DOHH2 (cell line): ENCODE results near the gene FASLG.

Experiments used
- H3F3A ChIP-seq: fragments of 200-600 bp; sonication (generic), shearing (Covaris generic); 2 replicates; pipeline ENCODE4 v1.6.0; 2016; ENCODE audit warnings: antibody characterized with exemption, mild to moderate bottlenecking; ENCODE audit not compliant: control insufficient read depth, insufficient read depth
- H3K27ac ChIP-seq: fragments of 200-600 bp; sonication (generic); 2 replicates; pipeline ENCODE4 v1.5.1; 2014; ENCODE audit warnings: low read depth, mild to moderate bottlenecking, low read length, moderate library complexity
- H3K27me3 ChIP-seq: fragments of 200-600 bp; sonication (generic); 2 replicates; pipeline ENCODE4 v1.6.1; 2014; ENCODE audit warnings: mild to moderate bottlenecking, low read length, mixed read lengths; ENCODE audit not compliant: control insufficient read depth
- H3K36me3 ChIP-seq: fragments of 200-600 bp; sonication (generic); 2 replicates; pipeline ENCODE4 v1.6.1; 2014; ENCODE audit warnings: mild to moderate bottlenecking, low read length, moderate library complexity, mixed read lengths; ENCODE audit not compliant: control insufficient read depth
- H3K4me1 ChIP-seq: fragments of 200-600 bp; sonication (generic); 2 replicates; pipeline ENCODE4 v1.6.1; 2014; ENCODE audit warnings: mild to moderate bottlenecking, low read length, mixed read lengths; ENCODE audit not compliant: control insufficient read depth
- H3K4me2 ChIP-seq: fragments of 200-600 bp; sonication (generic); 2 replicates; pipeline ENCODE4 v1.6.0; 2014; ENCODE audit warnings: mild to moderate bottlenecking, low read length, moderate library complexity
- H3K4me3 ChIP-seq: fragments of 200-600 bp; sonication (generic); 2 replicates; pipeline ENCODE4 v1.5.1; 2014; ENCODE audit warnings: mild to moderate bottlenecking, low read length, mixed read lengths
- H3K79me2 ChIP-seq: fragments of 200-600 bp; sonication (generic); 2 replicates; pipeline ENCODE4 v1.6.1; 2014; ENCODE audit warnings: mild to moderate bottlenecking, low read length, mixed read lengths; ENCODE audit not compliant: control insufficient read depth
- H3K9me2 ChIP-seq: fragments of 200-600 bp; sonication (generic); replicated peaks from 2 replicates; pipeline ENCODE4 v1.6.1; 2014; ENCODE audit warnings: mild to moderate bottlenecking, low read length, mixed read lengths; ENCODE audit not compliant: control insufficient read depth
- H3K9me3 ChIP-seq: fragments of 200-600 bp; sonication (generic); 2 replicates; pipeline ENCODE4 v1.6.1; 2014; ENCODE audit warnings: antibody characterized with exemption, low read length, mixed read lengths; ENCODE audit not compliant: control insufficient read depth, insufficient read depth
- H4K20me1 ChIP-seq: fragments of 200-600 bp; sonication (generic); 2 replicates; pipeline ENCODE4 v1.6.0; 2014; ENCODE audit warnings: low read depth, mild to moderate bottlenecking, antibody characterized with exemption, low read length, moderate library complexity; ENCODE audit not compliant: control insufficient read depth, insufficient read depth
- CTCF ChIP-seq: fragments of 200-600 bp; sonication (generic); IDR thresholded peaks from one replicate; pipeline ENCODE4 v1.5.1; 2014; ENCODE audit warnings: antibody characterized with exemption, mild to moderate bottlenecking, low read depth, low read length; ENCODE audit not compliant: poor library complexity, severe bottlenecking
- EZH2phosphoT487 ChIP-seq: fragments of 200-600 bp; sonication (generic); IDR thresholded peaks from 2 replicates; pipeline ENCODE4 v1.6.1; 2017; ENCODE audit warnings: borderline replicate concordance, mild to moderate bottlenecking, antibody characterized with exemption, low read length, moderate library complexity, mixed read lengths

The FASLG gene

DNA sequence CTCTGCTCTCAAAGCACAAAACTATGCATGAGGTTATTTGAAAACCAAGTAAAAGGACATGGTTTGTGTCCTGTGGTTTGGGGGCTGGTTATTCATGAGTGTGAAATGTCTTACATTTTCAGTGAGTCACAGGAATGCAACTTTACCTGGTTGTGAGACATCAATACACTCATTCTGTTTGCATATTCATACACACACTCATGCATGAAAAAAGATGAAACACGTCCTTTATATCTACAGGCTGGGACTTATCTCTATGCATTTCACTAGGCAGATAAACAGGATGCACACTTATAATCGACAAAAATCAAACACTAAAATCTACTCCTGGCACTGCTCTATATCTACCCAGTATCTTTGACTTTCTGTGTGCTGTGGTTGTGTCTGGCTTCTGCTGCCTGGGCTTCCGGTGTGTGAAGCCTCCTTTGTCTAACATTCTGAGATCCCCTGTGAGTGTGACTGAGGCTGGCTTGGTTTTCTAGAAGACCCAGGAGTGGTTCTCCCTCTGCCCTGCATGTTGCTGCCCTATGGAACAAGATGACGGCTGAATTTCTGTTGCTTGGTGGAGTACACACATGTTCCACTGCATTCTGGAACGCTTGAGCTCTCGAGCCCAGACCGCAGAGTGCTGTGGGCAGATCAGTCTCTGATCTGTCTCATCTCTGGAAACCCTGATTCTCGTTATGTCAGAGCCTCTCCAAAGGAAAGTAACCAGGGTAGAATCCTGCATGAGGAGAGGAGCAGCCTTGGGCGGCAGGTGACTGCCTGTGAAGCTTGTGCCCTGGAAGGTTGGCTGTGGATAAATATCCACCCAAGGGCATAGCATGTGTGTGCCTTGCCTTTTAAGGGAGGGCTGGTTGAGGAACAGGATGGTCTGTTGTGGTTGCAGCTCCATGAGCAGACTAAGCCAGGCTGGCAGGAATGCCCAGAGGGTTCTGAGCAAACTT is 19.7 kb upstream of the FASLG start:
- Histone ChIP-seq H3K4me1 (peaks cover 12% of the 10 kb centered on the region), H3K9me2 (no peaks in the 10 kb centered on the region), H3K27me3 (no peaks in the 10 kb centered on the region), H4K20me1 (no peaks in the 10 kb centered on the region), H3K4me2 (no peak overlapping the region), H3K4me3 (no peak overlapping the region), H3K79me2 (no peaks in the 10 kb centered on the region), H3K27ac (no peak overlapping the region), H3F3A (no peaks in the 10 kb centered on the region), H3K9me3 (no peaks in the 10 kb centered on the region), H3K36me3 (no peaks in the 10 kb centered on the region)
- no peak for TF ChIP-seq CTCF
- no peak for TF ChIP-seq EZH2phosphoT487

GRCh38 chr1:172640111-172640510 is 18.8 kb upstream of the FASLG start:
- H3K27ac ChIP-seq = no peak overlapping the region
- no peaks in the 10 kb centered on the region for H3K27me3 ChIP-seq

DNA sequence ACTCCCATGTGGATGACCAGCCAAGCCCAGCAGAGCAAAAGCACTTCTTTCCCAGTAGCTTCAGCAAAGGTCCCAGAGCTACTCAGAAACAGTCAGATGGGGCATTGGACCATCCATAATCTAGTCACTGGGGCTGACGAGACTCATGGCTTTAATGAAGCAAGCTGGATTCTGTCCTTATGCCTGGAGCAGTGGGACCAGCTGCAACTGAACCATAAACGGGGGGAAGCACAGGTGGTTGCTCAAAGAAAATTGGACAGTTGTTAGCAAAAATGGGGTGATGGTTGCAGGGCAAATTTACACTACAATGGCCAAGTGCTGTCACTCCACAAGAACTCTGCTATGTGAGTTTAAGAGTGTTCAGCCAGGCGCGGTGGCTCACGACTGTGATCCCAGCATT is 17.4 kb upstream of the FASLG start:
- Histone ChIP-seq H3K9me3 (no peaks in the 10 kb centered on the region), H4K20me1 (no peaks in the 10 kb centered on the region), H3K4me2 (no peak overlapping the region), H3K36me3 (no peaks in the 10 kb centered on the region), H3K9me2 (no peaks in the 10 kb centered on the region), H3K4me1 (peaks cover 14% of the 10 kb centered on the region), H3K27me3 (no peaks in the 10 kb centered on the region), H3K27ac (no peak overlapping the region), H3K79me2 (no peaks in the 10 kb centered on the region), H3K4me3 (no peak overlapping the region), H3F3A (no peaks in the 10 kb centered on the region)
- TF ChIP-seq EZH2phosphoT487 (no peak), CTCF (no peak)

More at GRCh38 chr1:172640111-172640510, 18.8 kb upstream of the FASLG start:
- no peaks in the 10 kb centered on the region for H3K79me2 ChIP-seq
- H3K4me2 ChIP-seq = no peak overlapping the region
- no peaks in the 10 kb centered on the region for H3K9me3 ChIP-seq
- no peak overlapping the region for H3K4me3 ChIP-seq
- H3K36me3 ChIP-seq = no peaks in the 10 kb centered on the region
- H3K9me2 ChIP-seq = no peaks in the 10 kb centered on the region
- H3K4me1 ChIP-seq = peaks cover 14% of the 10 kb centered on the region
- no peaks in the 10 kb centered on the region for H4K20me1 ChIP-seq
- TF ChIP-seq EZH2phosphoT487 (no peak), CTCF (no peak)
- H3F3A ChIP-seq = no peaks in the 10 kb centered on the region
